OCI-LY3 (cell line): Measurements from ENCODE around the gene OCIAD2.

ENCODE experiments used
- H2AFZ ChIP-seq: fragments of 200-600, 300-600 bp; shearing (Covaris generic); 2 replicates; pipeline ENCODE4 v1.6.0; 2014; ENCODE audit warnings: antibody characterized with exemption, low read depth, low read length
- H3K27ac ChIP-seq: fragments of 200-600, 300-600 bp; sonication (generic); 2 replicates; pipeline ENCODE4 v1.5.1; 2014; ENCODE audit warnings: mild to moderate bottlenecking, low read length, moderate library complexity, mixed read lengths
- H3K27me3 ChIP-seq: fragments of 200-600, 300-600 bp; sonication (generic); 2 replicates; pipeline ENCODE4 v1.6.1; 2014; ENCODE audit warnings: low read depth, low read length, mixed read lengths
- H3K36me3 ChIP-seq: fragments of 200-600, 300-600 bp; sonication (generic); replicated peaks from 2 replicates; pipeline ENCODE3; 2014; ENCODE audit warnings: low read depth, low read length, mixed read lengths
- H3K4me1 ChIP-seq: fragments of 300-600, 200-600 bp; sonication (generic); 2 replicates; pipeline ENCODE4 v1.6.1; 2014; ENCODE audit warnings: low read length, mixed read lengths
- H3K4me2 ChIP-seq: fragments of 200-600, 300-600 bp; sonication (generic); 2 replicates; pipeline ENCODE4 v1.6.1; 2014; ENCODE audit warnings: low read length, mixed read lengths
- H3K4me3 ChIP-seq: fragments of 300-600, 200-600 bp; sonication (generic); 2 replicates; pipeline ENCODE4 v1.5.1; 2014; ENCODE audit warnings: antibody characterized with exemption, mild to moderate bottlenecking, low read length, moderate library complexity
- H3K79me2 ChIP-seq: fragments of 300-600, 200-600 bp; shearing (Covaris generic); 2 replicates; pipeline ENCODE4 v1.6.1; 2014; ENCODE audit warnings: mild to moderate bottlenecking, low read length, mixed read lengths
- H3K9ac ChIP-seq: fragments of 300-600, 200-600 bp; shearing (Covaris generic); 2 replicates; pipeline ENCODE4 v1.6.0; 2014; ENCODE audit warnings: mild to moderate bottlenecking, low read length, moderate library complexity
- H3K9me3 ChIP-seq: fragments of 200-600, 300-600 bp; shearing (Covaris generic); 2 replicates; pipeline ENCODE4 v1.6.1; 2014; ENCODE audit warnings: low read length, mixed read lengths; ENCODE audit not compliant: insufficient read depth
- H4K20me1 ChIP-seq: fragments of 200-600, 300-600 bp; sonication (generic); 2 replicates; pipeline ENCODE4 v1.6.1; 2016; ENCODE audit warnings: low read length, mixed read lengths; ENCODE audit not compliant: insufficient read depth
- EZH2phosphoT487 ChIP-seq: fragments of 200-600 bp; shearing (Covaris generic); IDR thresholded peaks from 2 replicates; pipeline ENCODE4 v1.6.1; 2018; ENCODE audit warnings: antibody characterized with exemption, mixed run types, low read depth
- TF ChIP-seq, protein P1 (sequence below): fragments of 200-600, 300-600 bp; sonication (generic); IDR thresholded peaks from 2 replicates; pipeline ENCODE4 v1.5.1; 2014; ENCODE audit warnings: antibody characterized with exemption, low read length, low read depth

The OCIAD2 gene

DNA sequence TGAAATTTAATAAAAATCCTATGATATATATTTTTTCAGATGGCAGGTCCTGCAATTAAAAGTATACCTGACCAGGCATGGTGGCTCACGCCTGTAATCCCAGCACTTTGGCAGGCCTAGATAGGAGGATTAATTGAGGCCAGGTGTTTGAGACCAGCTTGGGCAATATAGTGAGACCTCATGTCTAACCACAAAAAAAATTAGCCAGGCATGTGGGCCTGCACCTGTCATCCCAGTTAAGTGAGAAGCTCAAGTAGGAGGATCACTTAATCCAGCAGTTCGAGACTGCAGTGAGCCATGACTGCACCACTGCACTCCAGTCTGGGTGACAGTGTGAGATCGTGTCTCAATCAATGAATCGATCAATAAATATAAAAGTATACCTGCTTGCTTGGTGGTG is 2.5 kb downstream of the OCIAD2 start:
- no peak overlapping the region for H3K4me2 ChIP-seq
- H3K4me3 ChIP-seq: no peak overlapping the region
- H3K9me3 ChIP-seq: no peaks in the 10 kb centered on the region
- no peak overlapping the region for H3K9ac ChIP-seq
- peaks cover 17% of the 10 kb centered on the region for H3K36me3 ChIP-seq
- TF ChIP-seq, protein P1, sequence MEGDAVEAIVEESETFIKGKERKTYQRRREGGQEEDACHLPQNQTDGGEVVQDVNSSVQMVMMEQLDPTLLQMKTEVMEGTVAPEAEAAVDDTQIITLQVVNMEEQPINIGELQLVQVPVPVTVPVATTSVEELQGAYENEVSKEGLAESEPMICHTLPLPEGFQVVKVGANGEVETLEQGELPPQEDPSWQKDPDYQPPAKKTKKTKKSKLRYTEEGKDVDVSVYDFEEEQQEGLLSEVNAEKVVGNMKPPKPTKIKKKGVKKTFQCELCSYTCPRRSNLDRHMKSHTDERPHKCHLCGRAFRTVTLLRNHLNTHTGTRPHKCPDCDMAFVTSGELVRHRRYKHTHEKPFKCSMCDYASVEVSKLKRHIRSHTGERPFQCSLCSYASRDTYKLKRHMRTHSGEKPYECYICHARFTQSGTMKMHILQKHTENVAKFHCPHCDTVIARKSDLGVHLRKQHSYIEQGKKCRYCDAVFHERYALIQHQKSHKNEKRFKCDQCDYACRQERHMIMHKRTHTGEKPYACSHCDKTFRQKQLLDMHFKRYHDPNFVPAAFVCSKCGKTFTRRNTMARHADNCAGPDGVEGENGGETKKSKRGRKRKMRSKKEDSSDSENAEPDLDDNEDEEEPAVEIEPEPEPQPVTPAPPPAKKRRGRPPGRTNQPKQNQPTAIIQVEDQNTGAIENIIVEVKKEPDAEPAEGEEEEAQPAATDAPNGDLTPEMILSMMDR: no peak
- no peak for TF ChIP-seq EZH2phosphoT487
- H3K79me2 ChIP-seq: peaks cover 12% of the 10 kb centered on the region
- peaks cover 10% of the 10 kb centered on the region for H3K4me1 ChIP-seq
- no peak overlapping the region for H3K27ac ChIP-seq
- H2AFZ ChIP-seq: no peak overlapping the region
- no peaks in the 10 kb centered on the region for H4K20me1 ChIP-seq
- no peaks in the 10 kb centered on the region for H3K27me3 ChIP-seq

DNA sequence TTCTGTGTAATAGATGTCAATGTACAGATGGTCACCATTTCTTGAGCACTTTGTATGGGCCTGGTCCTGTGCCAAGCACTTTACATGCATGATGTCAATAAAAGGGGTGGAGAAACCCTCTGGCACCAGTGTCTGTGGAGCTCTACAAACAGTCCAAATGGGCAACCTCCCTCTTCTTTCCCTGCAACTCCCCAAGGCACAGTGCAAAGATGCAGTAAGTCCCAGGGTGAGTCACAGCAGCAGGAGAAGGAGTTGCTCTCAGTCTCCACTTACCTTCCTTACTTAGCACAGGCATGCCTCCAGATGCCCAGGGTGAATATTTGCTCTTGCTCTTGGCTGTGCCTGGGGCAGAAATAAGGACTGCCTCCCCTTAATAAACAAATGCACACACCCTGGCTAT is 4.3 kb downstream of the OCIAD2 start:
- no peak overlapping the region for H2AFZ ChIP-seq
- H3K27me3 ChIP-seq: no peaks in the 10 kb centered on the region
- H3K4me1 ChIP-seq: peaks cover 10% of the 10 kb centered on the region
- peaks cover 17% of the 10 kb centered on the region for H3K36me3 ChIP-seq
- H3K27ac ChIP-seq: no peak overlapping the region
- H3K79me2 ChIP-seq: peaks cover 12% of the 10 kb centered on the region
- H4K20me1 ChIP-seq: no peaks in the 10 kb centered on the region
- no peak overlapping the region for H3K4me2 ChIP-seq
- TF ChIP-seq EZH2phosphoT487: no peak
- TF ChIP-seq, protein P1: no peak
- no peak overlapping the region for H3K4me3 ChIP-seq
- no peak overlapping the region for H3K9ac ChIP-seq
- H3K9me3 ChIP-seq: no peaks in the 10 kb centered on the region

DNA sequence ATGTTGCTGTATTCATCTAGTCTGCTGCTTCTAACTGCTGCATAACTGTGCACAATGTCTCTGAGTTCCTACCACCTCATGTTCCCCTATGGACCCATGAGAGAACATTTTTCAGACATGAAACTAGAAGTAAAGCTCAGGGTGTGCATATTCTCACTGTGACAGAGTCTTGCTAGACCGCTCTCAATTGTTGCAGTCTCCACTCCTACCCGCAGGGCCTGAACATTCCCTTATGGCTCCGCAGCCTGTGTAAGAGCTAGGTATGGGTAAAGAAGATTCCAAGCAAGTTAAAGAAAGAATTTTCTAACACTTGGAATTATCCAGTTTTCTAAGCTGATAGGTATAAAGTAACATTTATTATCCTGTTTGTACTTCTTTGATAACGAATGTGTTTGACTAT is 5.4 kb downstream of the OCIAD2 start:
- Histone ChIP-seq H3K27me3 (no peaks in the 10 kb centered on the region), H3K4me2 (no peak overlapping the region), H3K36me3 (peaks cover 17% of the 10 kb centered on the region), H4K20me1 (no peaks in the 10 kb centered on the region), H3K9ac (no peak overlapping the region), H2AFZ (no peak overlapping the region), H3K27ac (no peak overlapping the region), H3K4me3 (no peak overlapping the region), H3K79me2 (peaks cover 9% of the 10 kb centered on the region), H3K9me3 (no peaks in the 10 kb centered on the region), H3K4me1 (peaks cover 7% of the 10 kb centered on the region)
- TF ChIP-seq EZH2phosphoT487: no peak
- TF ChIP-seq, protein P1: no peak

DNA sequence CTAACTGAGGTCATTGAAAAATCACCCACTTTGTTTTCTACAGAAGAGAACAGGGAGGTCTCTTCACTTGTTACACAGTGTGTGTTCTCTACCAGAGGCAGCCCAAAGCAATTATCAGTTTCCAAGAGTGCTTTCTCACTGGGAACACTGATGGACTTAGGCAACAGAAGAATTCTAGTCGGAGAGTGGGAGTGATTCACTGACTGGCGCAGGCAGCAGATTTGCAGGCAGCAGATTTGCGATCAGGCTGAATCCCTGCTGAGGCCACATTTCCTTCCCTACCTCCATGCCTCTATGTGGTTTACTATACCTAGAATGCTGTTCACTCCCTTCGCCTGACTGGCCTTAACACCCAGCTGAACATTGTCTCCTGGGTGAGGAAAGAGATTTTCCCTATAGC is 6.6 kb downstream of the OCIAD2 start:
- H3K27ac ChIP-seq: no peak overlapping the region
- H3K9me3 ChIP-seq: no peaks in the 10 kb centered on the region
- no peaks in the 10 kb centered on the region for H3K4me1 ChIP-seq
- no peaks in the 10 kb centered on the region for H3K79me2 ChIP-seq
- H3K36me3 ChIP-seq: peaks cover 17% of the 10 kb centered on the region
- TF ChIP-seq EZH2phosphoT487: no peak
- TF ChIP-seq, protein P1: no peak
- H3K9ac ChIP-seq: no peak overlapping the region
- H3K4me3 ChIP-seq: no peak overlapping the region
- no peak overlapping the region for H3K4me2 ChIP-seq
- no peak overlapping the region for H2AFZ ChIP-seq
- no peaks in the 10 kb centered on the region for H3K27me3 ChIP-seq
- H4K20me1 ChIP-seq: no peaks in the 10 kb centered on the region
